ENCODE measurements around the gene PFN2.
"Not testable (repeated sequence)": the region's sequence is repeated elsewhere in the genome, so short reads cannot be mapped to it uniquely, and the experiment has no call there.

The PFN2 gene

DNA sequence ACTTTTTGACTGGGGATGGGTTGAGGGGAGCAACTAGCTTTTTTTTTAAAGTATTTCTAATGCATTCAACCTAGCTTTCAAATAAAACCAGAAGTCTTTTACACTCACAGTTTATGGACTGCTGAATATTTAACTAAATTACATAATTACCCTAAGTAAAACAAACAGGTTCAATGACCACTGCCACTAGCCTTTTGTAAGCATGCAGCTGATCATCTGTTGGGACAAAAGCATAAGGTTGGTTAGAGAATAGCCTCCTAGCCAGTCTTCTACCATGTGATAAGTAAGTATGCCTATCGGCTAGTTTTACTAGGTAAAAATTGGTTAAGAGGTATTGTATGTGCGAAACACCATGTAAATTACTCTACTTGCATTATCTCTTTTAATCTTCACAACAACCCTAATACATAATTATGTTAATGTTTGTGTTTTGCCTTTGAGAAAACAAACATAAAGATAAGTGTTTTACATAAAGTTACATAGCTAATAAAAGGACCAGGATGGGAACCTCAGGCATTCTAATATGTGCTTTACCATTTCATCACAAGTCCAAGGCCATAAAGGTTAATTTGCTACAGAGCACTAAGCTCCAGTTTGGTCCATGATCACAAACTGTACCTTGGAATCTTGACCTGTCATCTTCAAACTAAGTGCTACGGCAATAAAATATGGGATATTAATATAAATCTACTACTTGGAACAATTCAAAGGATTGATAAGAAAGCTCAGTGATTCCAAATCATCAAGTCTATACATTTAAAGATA, 13.2 kb downstream of the PFN2 start:
- H3K36me3 ChIP-seq, result peaks cover 16% of the 10 kb centered on the region
- no peaks in the 10 kb centered on the region for H3K9me3 ChIP-seq (ENCODE audit: severe bottlenecking)
- DNase-seq, result no peak
- TF ChIP-seq, protein P1, sequence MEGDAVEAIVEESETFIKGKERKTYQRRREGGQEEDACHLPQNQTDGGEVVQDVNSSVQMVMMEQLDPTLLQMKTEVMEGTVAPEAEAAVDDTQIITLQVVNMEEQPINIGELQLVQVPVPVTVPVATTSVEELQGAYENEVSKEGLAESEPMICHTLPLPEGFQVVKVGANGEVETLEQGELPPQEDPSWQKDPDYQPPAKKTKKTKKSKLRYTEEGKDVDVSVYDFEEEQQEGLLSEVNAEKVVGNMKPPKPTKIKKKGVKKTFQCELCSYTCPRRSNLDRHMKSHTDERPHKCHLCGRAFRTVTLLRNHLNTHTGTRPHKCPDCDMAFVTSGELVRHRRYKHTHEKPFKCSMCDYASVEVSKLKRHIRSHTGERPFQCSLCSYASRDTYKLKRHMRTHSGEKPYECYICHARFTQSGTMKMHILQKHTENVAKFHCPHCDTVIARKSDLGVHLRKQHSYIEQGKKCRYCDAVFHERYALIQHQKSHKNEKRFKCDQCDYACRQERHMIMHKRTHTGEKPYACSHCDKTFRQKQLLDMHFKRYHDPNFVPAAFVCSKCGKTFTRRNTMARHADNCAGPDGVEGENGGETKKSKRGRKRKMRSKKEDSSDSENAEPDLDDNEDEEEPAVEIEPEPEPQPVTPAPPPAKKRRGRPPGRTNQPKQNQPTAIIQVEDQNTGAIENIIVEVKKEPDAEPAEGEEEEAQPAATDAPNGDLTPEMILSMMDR (IDR thresholded peaks at IDR 0.05; ENCODE audit: low read depth, low read length), result no peak
- H3K27ac ChIP-seq, result no peak overlapping the region
- H3K27me3 ChIP-seq (ENCODE audit: insufficient read depth, low read depth, severe bottlenecking), result no peaks in the 10 kb centered on the region
- H3K4me3 ChIP-seq (ENCODE audit: low read depth, low read length), result no peak overlapping the region

DNA sequence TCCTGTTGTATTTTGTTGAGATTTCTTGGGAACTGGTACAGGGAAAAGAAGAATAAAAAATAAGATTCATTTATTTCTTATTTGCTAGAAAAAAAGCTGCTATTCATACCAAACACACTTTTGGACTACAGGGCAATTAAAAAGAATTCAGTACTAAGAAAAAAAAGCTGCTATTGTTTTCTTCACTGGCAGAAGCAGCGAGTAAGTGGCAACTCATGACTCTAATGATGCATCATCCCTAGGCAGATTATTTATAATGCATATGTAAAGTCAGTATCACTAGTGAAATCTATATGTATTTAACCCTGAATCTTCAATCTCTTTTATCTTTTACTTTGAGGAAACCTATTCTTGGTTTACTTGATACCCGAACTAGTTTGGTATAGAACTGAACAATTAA, 15.2 kb downstream of the PFN2 start:
- no peaks in the 10 kb centered on the region for H3K9me3 ChIP-seq (ENCODE audit: severe bottlenecking)
- H3K36me3 ChIP-seq, result peaks cover 13% of the 10 kb centered on the region
- H3K4me3 ChIP-seq (ENCODE audit: low read depth, low read length), result no peak overlapping the region
- H3K27ac ChIP-seq, result no peak overlapping the region
- TF ChIP-seq, protein P1 (IDR thresholded peaks at IDR 0.05; ENCODE audit: low read depth, low read length), result no peak
- H3K27me3 ChIP-seq (ENCODE audit: insufficient read depth, low read depth, severe bottlenecking), result no peaks in the 10 kb centered on the region
- no peak for DNase-seq

DNA sequence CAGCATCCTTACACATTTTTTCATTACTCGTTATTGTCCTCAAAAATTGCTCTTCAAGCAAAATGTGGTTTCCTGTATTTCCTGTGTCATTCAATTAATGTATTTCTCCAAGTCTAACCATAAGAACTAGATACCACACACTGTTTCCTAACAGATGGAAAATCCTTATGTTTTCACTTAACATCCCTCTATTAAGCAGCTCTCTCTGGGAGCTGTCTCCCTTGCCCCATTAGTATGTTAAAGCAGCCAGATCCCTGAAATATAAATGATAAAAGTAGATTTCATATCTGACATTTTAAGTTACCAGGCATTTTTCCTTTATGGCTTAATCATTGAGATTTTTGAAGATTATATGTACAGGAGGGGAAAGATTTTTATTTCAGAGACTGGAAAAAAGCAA, 15.9 kb downstream of the PFN2 start:
- TF ChIP-seq, protein P1 (IDR thresholded peaks at IDR 0.05; ENCODE audit: low read depth, low read length), result no peak
- no peak for DNase-seq
- Histone ChIP-seq H3K27me3 (ENCODE audit: insufficient read depth, low read depth, severe bottlenecking) (no peaks in the 10 kb centered on the region), H3K4me3 (ENCODE audit: low read depth, low read length) (no peak overlapping the region), H3K9me3 (ENCODE audit: severe bottlenecking) (no peaks in the 10 kb centered on the region), H3K27ac (no peak overlapping the region), H3K36me3 (peaks cover 10% of the 10 kb centered on the region)

DNA sequence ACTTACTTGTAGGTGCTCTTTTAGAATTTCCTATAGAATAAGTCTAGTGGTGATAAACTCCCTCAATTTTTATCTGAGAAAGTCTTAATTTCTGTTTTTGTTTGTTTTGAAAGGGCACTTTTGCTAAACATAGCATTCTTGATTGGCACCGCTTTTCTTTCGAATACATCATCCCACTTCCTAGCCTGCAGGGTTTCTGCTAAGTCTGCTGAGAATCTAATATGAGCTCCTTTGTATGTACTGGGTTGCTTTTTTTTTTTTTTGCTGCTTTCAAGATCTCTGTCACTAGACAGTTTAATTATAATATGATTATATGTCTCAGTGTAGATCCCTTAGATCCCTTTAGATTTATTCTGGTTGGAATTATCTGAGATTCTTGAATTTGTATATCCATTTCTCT, 21.5 kb downstream of the PFN2 start:
- Histone ChIP-seq H3K36me3 (0 out of 2 replicates have a peak, but pooled peaks cover 2% of the 10 kb centered on the region), H3K4me3 (ENCODE audit: low read depth, low read length) (no peak overlapping the region), H3K9me3 (ENCODE audit: severe bottlenecking) (peaks cover 8% of the 10 kb centered on the region), H3K27ac (no peak overlapping the region), H3K27me3 (ENCODE audit: insufficient read depth, low read depth, severe bottlenecking) (no peaks in the 10 kb centered on the region)
- no peak for DNase-seq
- TF ChIP-seq, protein P1 (IDR thresholded peaks at IDR 0.05; ENCODE audit: low read depth, low read length), result no peak

DNA sequence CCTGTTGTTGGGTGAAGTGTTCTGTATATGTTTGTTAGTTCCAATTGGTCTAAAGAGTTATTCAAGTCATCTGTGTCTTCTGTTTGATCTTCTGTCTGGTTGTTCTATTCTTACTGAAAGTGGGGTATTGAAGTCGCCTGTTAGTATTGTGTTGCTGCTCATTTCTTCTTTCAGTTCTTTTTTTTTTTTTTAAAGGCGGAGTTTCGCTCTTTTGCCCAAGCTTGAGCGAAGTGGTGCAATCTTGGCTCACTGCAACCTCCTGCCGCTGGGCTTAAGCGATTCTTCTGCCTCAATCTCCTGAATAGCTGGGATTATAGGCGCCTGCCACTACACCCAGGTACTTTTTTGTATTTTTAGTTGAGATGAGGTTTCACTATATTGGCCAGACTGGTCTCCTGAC, 23.5 kb downstream of the PFN2 start:
- Histone ChIP-seq H3K9me3 (ENCODE audit: severe bottlenecking) (peaks cover 8% of the 10 kb centered on the region), H3K27me3 (ENCODE audit: insufficient read depth, low read depth, severe bottlenecking) (no peaks in the 10 kb centered on the region), H3K27ac (no peak overlapping the region), H3K4me3 (ENCODE audit: low read depth, low read length) (no peak overlapping the region), H3K36me3 (peaks cover 2% of the 10 kb centered on the region; the same call in 1 of the 2 replicates)
- DNase-seq, result no peak
- TF ChIP-seq, protein P1 (IDR thresholded peaks at IDR 0.05; ENCODE audit: low read depth, low read length), result no peak

DNA sequence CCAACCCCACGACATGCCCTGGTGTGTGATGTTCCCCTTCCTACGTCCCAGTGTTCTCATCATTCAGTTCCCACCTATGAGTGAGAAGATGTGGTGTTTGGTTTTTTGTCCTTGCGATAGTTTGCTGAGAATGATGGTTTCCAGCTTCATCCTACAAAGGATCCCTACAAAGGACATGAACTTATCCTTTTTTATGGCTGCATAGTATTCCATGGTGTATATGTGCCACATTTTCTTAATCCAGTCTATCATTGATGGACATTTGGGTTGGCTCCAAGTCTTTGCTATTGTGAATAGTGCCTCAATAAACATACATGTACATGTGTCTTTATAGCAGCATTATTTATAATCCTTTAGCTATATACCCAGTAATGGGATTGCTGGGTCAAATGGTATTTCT, 26.7 kb downstream of the PFN2 start:
- not testable (repeated sequence) for H3K9me3 ChIP-seq (ENCODE audit: severe bottlenecking); H3K27ac ChIP-seq; DNase-seq; H3K4me3 ChIP-seq (ENCODE audit: low read depth, low read length); H3K27me3 ChIP-seq (ENCODE audit: insufficient read depth, low read depth, severe bottlenecking); H3K36me3 ChIP-seq
